SK-N-SH (cell line): ENCODE results near the gene RBX1. TPM values are rescaled to one million over a fixed set of nuclear protein-coding genes. Genes with fewer than 3 reads are reported as not detected.

Experiments used
- CTCF ChIA-PET: fragments of 300-600, 350-600 bp; formaldehyde crosslinking; extraction: SDS; loops from one replicate; lab custom pipeline; 2021; lab: Yijun Ruan, JAX
- POLR2A ChIA-PET: fragments of 350-600 bp; sonication (Branson Sonifier 250); formaldehyde crosslinking; extraction: SDS; loops from one replicate; lab custom pipeline; 2020; ENCODE audit warnings: antibody characterized with exemption, inconsistent platforms; lab: Yijun Ruan, JAX
- DNase-seq: peaks from one replicate; pipeline ENCODE4 v3.0.0; 2012
- H2AFZ ChIP-seq: fragments of 200-600 bp; sonication (generic); 2 replicates; pipeline ENCODE4 v1.8.1; 2016; ENCODE audit warnings: antibody characterized with exemption, mild to moderate bottlenecking, low read depth
- H3F3A ChIP-seq: fragments of 200-600 bp; sonication (generic); replicated peaks from 2 replicates; pipeline ENCODE3; 2016; ENCODE audit warnings: antibody characterized with exemption, mild to moderate bottlenecking; ENCODE audit not compliant: insufficient read depth
- H3K27ac ChIP-seq, 2 experiments: fragments of 200-500 bp in 1 of 2; fragments of 200-600 bp in 1 of 2; sonication (Bioruptor generic) in 1 of 2; sonication (generic), shearing (Covaris generic) in 1 of 2; 2 replicates each; pipeline versions ENCODE4 v1.5.1 to v1.6.1; 2014 to 2016; ENCODE audit warnings: low read depth in 2 of 2, inconsistent platforms in 1 of 2, low read length in 1 of 2, mild to moderate bottlenecking in 1 of 2, mixed read lengths in 1 of 2
- H3K27me3 ChIP-seq: fragments of 200-600 bp; sonication (generic), shearing (Covaris generic); 2 replicates; pipeline ENCODE4 v1.6.1; 2016; ENCODE audit warnings: mixed run types; ENCODE audit not compliant: insufficient read depth
- H3K36me3 ChIP-seq, 2 experiments: fragments of 200-500 bp in 1 of 2; fragments of 200-600 bp in 1 of 2; sonication (Bioruptor generic) in 1 of 2; sonication (generic) in 1 of 2; replicated peaks in 1 of 2; 2 replicates each; pipeline versions ENCODE3 to v1.5.1; 2014 to 2016; ENCODE audit warnings: low read length in 1 of 2, mild to moderate bottlenecking in 1 of 2; ENCODE audit not compliant: insufficient read depth in 2 of 2, control insufficient read depth in 1 of 2
- H3K4me1 ChIP-seq, 2 experiments: fragments of 200-500 bp in 1 of 2; fragments of 200-600 bp in 1 of 2; sonication (Bioruptor generic) in 1 of 2; sonication (generic), shearing (Covaris generic) in 1 of 2; 2 replicates each; pipeline versions ENCODE4 v1.5.1 to v1.6.1; 2014 to 2016; ENCODE audit warnings: low read depth in 1 of 2, low read length in 1 of 2, mixed run types in 1 of 2; ENCODE audit not compliant: insufficient read depth in 2 of 2, control insufficient read depth in 1 of 2
- H3K4me2 ChIP-seq: fragments of 200-600 bp; sonication (generic), shearing (Covaris generic); 2 replicates; pipeline ENCODE4 v1.6.1; 2017; ENCODE audit warnings: mixed run types
- H3K4me3 ChIP-seq, 2 experiments: fragments of 200-500 bp in 1 of 2; fragments of 200-600 bp in 1 of 2; sonication (Bioruptor generic) in 1 of 2; sonication (generic), shearing (Covaris generic) in 1 of 2; 2 replicates each; pipeline versions ENCODE4 v1.5.1 to v1.8.1; 2014 to 2016; ENCODE audit warnings: low read depth in 2 of 2, inconsistent platforms in 1 of 2, low read length in 1 of 2, mild to moderate bottlenecking in 1 of 2, mixed read lengths in 1 of 2, moderate library complexity in 1 of 2
- H3K79me2 ChIP-seq: fragments of 200-600 bp; sonication (generic); 2 replicates; pipeline ENCODE4 v1.8.1; 2017; ENCODE audit warnings: mild to moderate bottlenecking; ENCODE audit not compliant: insufficient read depth
- H3K9ac ChIP-seq: fragments of 200-600 bp; sonication (generic); 2 replicates; pipeline ENCODE4 v1.6.1; 2017; ENCODE audit warnings: mixed run types
- H3K9me2 ChIP-seq: fragments of 200-600 bp; sonication (generic); 2 replicates; pipeline ENCODE4 v1.6.1; 2017; ENCODE audit warnings: mixed run types
- H3K9me3 ChIP-seq: fragments of 200-600 bp; sonication (generic); 2 replicates; pipeline ENCODE4 v1.6.1; 2017; ENCODE audit warnings: mixed run types, mild to moderate bottlenecking, moderate library complexity
- H4K20me1 ChIP-seq: fragments of 200-600 bp; sonication (generic); 2 replicates; pipeline ENCODE4 v1.6.1; 2017; ENCODE audit warnings: mild to moderate bottlenecking, mixed run types; ENCODE audit not compliant: insufficient read depth
- CHD2 ChIP-seq: fragments of 150-350 bp; IDR thresholded peaks from 2 replicates; pipeline ENCODE4 v1.6.1; 2018; ENCODE audit warnings: low read length; ENCODE audit not compliant: partially characterized antibody
- ELF1 ChIP-seq: IDR thresholded peaks from 2 replicates; pipeline ENCODE4 v1.4.0; 2012
- EP300 ChIP-seq, 2 experiments: IDR thresholded peaks; 2 replicates each; pipeline versions ENCODE4 v1.4.0 to v1.6.1; 2012; ENCODE audit warnings: borderline replicate concordance in 1 of 2, low read depth in 1 of 2, low read length in 1 of 2
- FOXJ3 ChIP-seq: sonication (generic); formaldehyde crosslinking; IDR thresholded peaks from 2 replicates; pipeline ENCODE4 v1.5.1; 2020; ENCODE audit warnings: mild to moderate bottlenecking, missing genetic modification reagents
- MXI1 ChIP-seq: IDR thresholded peaks from 2 replicates; pipeline ENCODE4 v1.6.1; 2012; ENCODE audit warnings: mild to moderate bottlenecking, low read depth, low read length, improper control_type of control experiment
- NFIC ChIP-seq: IDR thresholded peaks from 2 replicates; pipeline ENCODE4 v1.4.0; 2012; ENCODE audit warnings: borderline replicate concordance
- NRF1 ChIP-seq: IDR thresholded peaks from 2 replicates; pipeline ENCODE4 v1.6.1; 2012; ENCODE audit warnings: low read depth, mild to moderate bottlenecking, low read length
- POLR2AphosphoS5 ChIP-seq: IDR thresholded peaks from 2 replicates; pipeline ENCODE4 v1.6.1; 2012; ENCODE audit warnings: low read depth, low read length
- RAD21 ChIP-seq: IDR thresholded peaks from 2 replicates; pipeline ENCODE4 v1.6.1; 2012; ENCODE audit warnings: mild to moderate bottlenecking, low read length
- SIN3A ChIP-seq: IDR thresholded peaks from 2 replicates; pipeline ENCODE4 v1.6.1; 2012; ENCODE audit warnings: low read depth, mild to moderate bottlenecking, low read length, moderate library complexity, borderline replicate concordance
- SMC3 ChIP-seq: IDR thresholded peaks from 2 replicates; pipeline ENCODE4 v1.6.1; 2012; ENCODE audit warnings: low read depth, low read length, improper control_type of control experiment
- TAF1 ChIP-seq: IDR thresholded peaks from 2 replicates; pipeline ENCODE4 v1.6.1; 2012; ENCODE audit warnings: low read depth, mild to moderate bottlenecking, low read length, moderate library complexity, borderline replicate concordance
- YY1 ChIP-seq: IDR thresholded peaks from 2 replicates; pipeline ENCODE4 v1.4.0; 2012; ENCODE audit warnings: low read depth, mild to moderate bottlenecking
- WGBS: methylation state at CpG from one replicate; pipeline ENCODE4 v1.1.6; 2017; ENCODE audit warnings: low lambda C conversion rate; 5-methylcytosine and 5-hydroxymethylcytosine counted together
- polyA plus RNA-seq, 3 experiments: library from polyadenylated mRNA; depleted of rRNA; stranded (reverse); fragments of >200 nt; gene quantifications; 2 replicates each; pipeline ENCODE4 v1.2.3, GENCODE V29; 2012
- TF ChIP-seq, protein P1 (sequence below): fragments of 150-350 bp; IDR thresholded peaks from 2 replicates; pipeline ENCODE4 v1.6.1; 2016; ENCODE audit warnings: mild to moderate bottlenecking, low read depth, low read length
- TF ChIP-seq, protein P2 (sequence below): fragments of 150-350 bp; IDR thresholded peaks from 2 replicates; pipeline ENCODE4 v1.6.1; 2017; ENCODE audit warnings: antibody characterized with exemption, low read length, low read depth, borderline replicate concordance
- TF ChIP-seq, protein P3 (sequence below): fragments of 200-600 bp; sonication (generic); IDR thresholded peaks from 2 replicates; pipeline ENCODE4 v1.6.1; 2017; ENCODE audit warnings: antibody characterized with exemption, mild to moderate bottlenecking, moderate library complexity
- TF ChIP-seq, protein P4 (sequence below): IDR thresholded peaks from 2 replicates; pipeline ENCODE4; 2012
- TF ChIP-seq, protein P5 (sequence below): IDR thresholded peaks from 2 replicates; pipeline ENCODE4 v1.4.0; 2012; ENCODE audit warnings: low read depth, borderline replicate concordance
- TF ChIP-seq, protein P6 (sequence below): IDR thresholded peaks from 2 replicates; pipeline ENCODE4 v1.6.1; 2012; ENCODE audit warnings: mild to moderate bottlenecking, low read depth, low read length, moderate library complexity
- TF ChIP-seq, protein P7 (sequence below): IDR thresholded peaks from 2 replicates; pipeline ENCODE4 v1.4.0; 2012; ENCODE audit warnings: low read depth

RBX1 gene
- polyA plus RNA-seq, 1 of the 3 experiments (the other 2 are of a cell fraction) = 51.2 TPM

DNA sequence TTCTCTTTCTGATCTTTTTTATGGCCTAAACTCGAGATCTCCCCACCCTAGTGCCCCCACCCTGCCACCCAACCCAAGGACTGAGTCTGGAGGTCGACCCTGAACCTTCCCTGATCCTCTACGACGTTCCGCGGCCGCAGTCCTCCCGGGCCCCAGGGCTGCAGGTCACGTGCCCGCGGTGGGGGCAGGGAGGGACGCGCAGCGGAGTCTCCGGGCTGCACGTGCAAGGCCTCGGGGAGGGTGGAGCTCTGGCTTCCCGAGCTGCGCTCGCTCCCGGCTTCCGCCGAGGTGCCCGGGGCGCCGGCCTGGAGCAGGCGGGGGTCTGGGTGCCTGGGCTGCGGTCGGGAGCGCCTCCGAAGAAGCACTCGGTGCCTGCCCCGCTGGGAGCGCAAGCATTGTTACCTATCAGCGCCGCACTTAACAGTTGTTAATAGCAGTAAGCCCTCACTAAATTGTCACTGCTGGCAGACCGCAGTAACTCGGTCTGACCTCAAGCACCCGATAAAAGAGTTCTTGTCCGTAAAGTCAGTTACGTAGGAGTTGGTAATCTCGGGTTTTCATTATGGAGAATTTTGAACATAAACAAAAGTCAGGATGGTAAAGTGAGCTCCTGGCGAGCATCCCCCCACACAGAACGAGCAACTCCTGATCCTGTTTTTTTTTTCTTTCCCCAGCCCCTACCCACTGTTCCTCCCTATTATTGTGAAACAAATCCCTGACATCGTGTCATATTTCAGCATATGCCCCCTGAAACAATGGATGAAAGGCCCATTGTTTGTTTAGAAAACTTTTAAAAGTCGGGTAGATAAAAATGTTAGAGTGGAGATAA is 71.5 kb downstream of the RBX1 start:
- H2AFZ ChIP-seq = peak overlapping the region; percentile 46; the same call in 1 of the 2 replicates
- H3K4me1 ChIP-seq = no peaks in the 10 kb centered on the region; a peak in 2 of 4 replicates
- ChIA-PET POLR2A (interaction anchor here (0.6 to 0.9 kb wide), 3 partner anchors 13 to 474 kb away, joined by 3 to 6 read pairs (median 4); no protein-coding TSS in a partner anchor), CTCF (interaction anchor here (1.0 kb wide), 1 partner anchor 100 kb away, joined by 3 read pairs; no protein-coding TSS in a partner anchor)
- H3K27ac ChIP-seq = peak overlapping the region; percentile 60 to 62
- H3K27me3 ChIP-seq = no peaks in the 10 kb centered on the region
- H3K9ac ChIP-seq = peak overlapping the region; percentile 76; the same call in 1 of the 2 replicates
- WGBS = 38% methylated on average over 10 of the region's 46 CpGs
- H3K9me3 ChIP-seq = no peaks in the 10 kb centered on the region
- H3K36me3 ChIP-seq = no peaks in the 10 kb centered on the region
- DNase-seq = peak; percentile 87
- H4K20me1 ChIP-seq = no peaks in the 10 kb centered on the region
- H3K4me3 ChIP-seq = peak overlapping the region; percentile 52 to 53; a peak in 3 of 4 replicates
- no peaks in the 10 kb centered on the region for H3K79me2 ChIP-seq
- no peaks in the 10 kb centered on the region for H3F3A ChIP-seq
- no peaks in the 10 kb centered on the region for H3K9me2 ChIP-seq
- H3K4me2 ChIP-seq = peak overlapping the region; percentile 71
- TF ChIP-seq, protein P1, sequence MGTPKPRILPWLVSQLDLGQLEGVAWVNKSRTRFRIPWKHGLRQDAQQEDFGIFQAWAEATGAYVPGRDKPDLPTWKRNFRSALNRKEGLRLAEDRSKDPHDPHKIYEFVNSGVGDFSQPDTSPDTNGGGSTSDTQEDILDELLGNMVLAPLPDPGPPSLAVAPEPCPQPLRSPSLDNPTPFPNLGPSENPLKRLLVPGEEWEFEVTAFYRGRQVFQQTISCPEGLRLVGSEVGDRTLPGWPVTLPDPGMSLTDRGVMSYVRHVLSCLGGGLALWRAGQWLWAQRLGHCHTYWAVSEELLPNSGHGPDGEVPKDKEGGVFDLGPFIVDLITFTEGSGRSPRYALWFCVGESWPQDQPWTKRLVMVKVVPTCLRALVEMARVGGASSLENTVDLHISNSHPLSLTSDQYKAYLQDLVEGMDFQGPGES = no peak
- TF ChIP-seq, protein P2, sequence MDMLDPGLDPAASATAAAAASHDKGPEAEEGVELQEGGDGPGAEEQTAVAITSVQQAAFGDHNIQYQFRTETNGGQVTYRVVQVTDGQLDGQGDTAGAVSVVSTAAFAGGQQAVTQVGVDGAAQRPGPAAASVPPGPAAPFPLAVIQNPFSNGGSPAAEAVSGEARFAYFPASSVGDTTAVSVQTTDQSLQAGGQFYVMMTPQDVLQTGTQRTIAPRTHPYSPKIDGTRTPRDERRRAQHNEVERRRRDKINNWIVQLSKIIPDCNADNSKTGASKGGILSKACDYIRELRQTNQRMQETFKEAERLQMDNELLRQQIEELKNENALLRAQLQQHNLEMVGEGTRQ = peak; percentile 59
- TF ChIP-seq YY1 = no peak
- TF ChIP-seq SIN3A = peak; percentile 32; the same call in 1 of the 2 replicates
- TF ChIP-seq ELF1 = no peak
- TF ChIP-seq POLR2AphosphoS5 = peak; percentile 62
- TF ChIP-seq NRF1 = no peak
- TF ChIP-seq, protein P3, sequence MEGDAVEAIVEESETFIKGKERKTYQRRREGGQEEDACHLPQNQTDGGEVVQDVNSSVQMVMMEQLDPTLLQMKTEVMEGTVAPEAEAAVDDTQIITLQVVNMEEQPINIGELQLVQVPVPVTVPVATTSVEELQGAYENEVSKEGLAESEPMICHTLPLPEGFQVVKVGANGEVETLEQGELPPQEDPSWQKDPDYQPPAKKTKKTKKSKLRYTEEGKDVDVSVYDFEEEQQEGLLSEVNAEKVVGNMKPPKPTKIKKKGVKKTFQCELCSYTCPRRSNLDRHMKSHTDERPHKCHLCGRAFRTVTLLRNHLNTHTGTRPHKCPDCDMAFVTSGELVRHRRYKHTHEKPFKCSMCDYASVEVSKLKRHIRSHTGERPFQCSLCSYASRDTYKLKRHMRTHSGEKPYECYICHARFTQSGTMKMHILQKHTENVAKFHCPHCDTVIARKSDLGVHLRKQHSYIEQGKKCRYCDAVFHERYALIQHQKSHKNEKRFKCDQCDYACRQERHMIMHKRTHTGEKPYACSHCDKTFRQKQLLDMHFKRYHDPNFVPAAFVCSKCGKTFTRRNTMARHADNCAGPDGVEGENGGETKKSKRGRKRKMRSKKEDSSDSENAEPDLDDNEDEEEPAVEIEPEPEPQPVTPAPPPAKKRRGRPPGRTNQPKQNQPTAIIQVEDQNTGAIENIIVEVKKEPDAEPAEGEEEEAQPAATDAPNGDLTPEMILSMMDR = no peak
- TF ChIP-seq SMC3 = no peak
- no peak for TF ChIP-seq NFIC
- TF ChIP-seq, protein P4, sequence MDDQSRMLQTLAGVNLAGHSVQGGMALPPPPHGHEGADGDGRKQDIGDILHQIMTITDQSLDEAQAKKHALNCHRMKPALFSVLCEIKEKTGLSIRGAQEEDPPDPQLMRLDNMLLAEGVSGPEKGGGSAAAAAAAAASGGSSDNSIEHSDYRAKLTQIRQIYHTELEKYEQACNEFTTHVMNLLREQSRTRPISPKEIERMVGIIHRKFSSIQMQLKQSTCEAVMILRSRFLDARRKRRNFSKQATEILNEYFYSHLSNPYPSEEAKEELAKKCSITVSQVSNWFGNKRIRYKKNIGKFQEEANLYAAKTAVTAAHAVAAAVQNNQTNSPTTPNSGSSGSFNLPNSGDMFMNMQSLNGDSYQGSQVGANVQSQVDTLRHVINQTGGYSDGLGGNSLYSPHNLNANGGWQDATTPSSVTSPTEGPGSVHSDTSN = no peak
- TF ChIP-seq, protein P5, sequence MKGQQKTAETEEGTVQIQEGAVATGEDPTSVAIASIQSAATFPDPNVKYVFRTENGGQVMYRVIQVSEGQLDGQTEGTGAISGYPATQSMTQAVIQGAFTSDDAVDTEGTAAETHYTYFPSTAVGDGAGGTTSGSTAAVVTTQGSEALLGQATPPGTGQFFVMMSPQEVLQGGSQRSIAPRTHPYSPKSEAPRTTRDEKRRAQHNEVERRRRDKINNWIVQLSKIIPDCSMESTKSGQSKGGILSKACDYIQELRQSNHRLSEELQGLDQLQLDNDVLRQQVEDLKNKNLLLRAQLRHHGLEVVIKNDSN = peak; percentile 93
- no peak for TF ChIP-seq RAD21
- TF ChIP-seq MXI1 = peak; percentile 74; the same call in 1 of the 2 replicates
- no peak for TF ChIP-seq FOXJ3
- TF ChIP-seq EP300 (IDR thresholded peaks at IDR 0.05; ENCODE audit: borderline replicate concordance in 1 of 2, low read depth in 1 of 2, low read length in 1 of 2) = no peak
- TF ChIP-seq TAF1 = peak; percentile 54; the same call in 1 of the 2 replicates
- TF ChIP-seq, protein P6, sequence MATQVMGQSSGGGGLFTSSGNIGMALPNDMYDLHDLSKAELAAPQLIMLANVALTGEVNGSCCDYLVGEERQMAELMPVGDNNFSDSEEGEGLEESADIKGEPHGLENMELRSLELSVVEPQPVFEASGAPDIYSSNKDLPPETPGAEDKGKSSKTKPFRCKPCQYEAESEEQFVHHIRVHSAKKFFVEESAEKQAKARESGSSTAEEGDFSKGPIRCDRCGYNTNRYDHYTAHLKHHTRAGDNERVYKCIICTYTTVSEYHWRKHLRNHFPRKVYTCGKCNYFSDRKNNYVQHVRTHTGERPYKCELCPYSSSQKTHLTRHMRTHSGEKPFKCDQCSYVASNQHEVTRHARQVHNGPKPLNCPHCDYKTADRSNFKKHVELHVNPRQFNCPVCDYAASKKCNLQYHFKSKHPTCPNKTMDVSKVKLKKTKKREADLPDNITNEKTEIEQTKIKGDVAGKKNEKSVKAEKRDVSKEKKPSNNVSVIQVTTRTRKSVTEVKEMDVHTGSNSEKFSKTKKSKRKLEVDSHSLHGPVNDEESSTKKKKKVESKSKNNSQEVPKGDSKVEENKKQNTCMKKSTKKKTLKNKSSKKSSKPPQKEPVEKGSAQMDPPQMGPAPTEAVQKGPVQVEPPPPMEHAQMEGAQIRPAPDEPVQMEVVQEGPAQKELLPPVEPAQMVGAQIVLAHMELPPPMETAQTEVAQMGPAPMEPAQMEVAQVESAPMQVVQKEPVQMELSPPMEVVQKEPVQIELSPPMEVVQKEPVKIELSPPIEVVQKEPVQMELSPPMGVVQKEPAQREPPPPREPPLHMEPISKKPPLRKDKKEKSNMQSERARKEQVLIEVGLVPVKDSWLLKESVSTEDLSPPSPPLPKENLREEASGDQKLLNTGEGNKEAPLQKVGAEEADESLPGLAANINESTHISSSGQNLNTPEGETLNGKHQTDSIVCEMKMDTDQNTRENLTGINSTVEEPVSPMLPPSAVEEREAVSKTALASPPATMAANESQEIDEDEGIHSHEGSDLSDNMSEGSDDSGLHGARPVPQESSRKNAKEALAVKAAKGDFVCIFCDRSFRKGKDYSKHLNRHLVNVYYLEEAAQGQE = peak; percentile 45; the same call in 1 of the 2 replicates
- peak; percentile 73 for TF ChIP-seq CHD2
- TF ChIP-seq, protein P7, sequence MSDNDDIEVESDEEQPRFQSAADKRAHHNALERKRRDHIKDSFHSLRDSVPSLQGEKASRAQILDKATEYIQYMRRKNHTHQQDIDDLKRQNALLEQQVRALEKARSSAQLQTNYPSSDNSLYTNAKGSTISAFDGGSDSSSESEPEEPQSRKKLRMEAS = peak; percentile 97
